HepG2 (cell line): ENCODE data around the gene KRT71. TPM values are rescaled to one million over a fixed set of nuclear protein-coding genes. Genes with fewer than 3 reads are reported as not detected.

Source experiments
- ATAC-seq: fragments of 200-7000 bp; cut with Tn5 transposase; 3 replicates; pipeline ENCODE4 v1.9.1; 2020; ENCODE audit warnings: mild to moderate bottlenecking, moderate library complexity
- BruUV-seq: library from RNA; stranded (reverse); fragments of 400-500 nt; replicated peaks from 2 replicates; lab custom pipeline; 2021; lab: Mats Ljungman, UMichigan
- CTCF ChIA-PET: fragments of 300-600 bp; formaldehyde crosslinking; extraction: SDS; loops from one replicate; lab custom pipeline; 2021; ENCODE audit warnings: low total read pairs, inconsistent platforms, low intra/inter-chr PET ratio; lab: Yijun Ruan, JAX
- POLR2A ChIA-PET: fragments of 350-600 bp; sonication (Branson Sonifier 250); formaldehyde crosslinking; loops from one replicate; lab custom pipeline; 2020; ENCODE audit warnings: antibody characterized with exemption, inconsistent platforms; lab: Yijun Ruan, JAX
- DNase-seq: peaks from one replicate; pipeline ENCODE4 v3.0.0-alpha.2; 2015; ENCODE audit warnings: low spot score
- FAIRE-seq: peaks from 3 replicates; lab custom pipeline; 2011; peaks lifted over from hg19 to GRCh38; lab: Jason Lieb, UNC
- H2AFZ ChIP-seq: one replicate; pipeline ENCODE4 v1.6.1; 2011; ENCODE audit warnings: low read length, inconsistent platforms
- H3K27ac ChIP-seq: fragments of 300-600 bp; 3 replicates; pipeline ENCODE4 v1.8.0; 2011; ENCODE audit warnings: mixed run types, mild to moderate bottlenecking, mixed read lengths, low read length, inconsistent platforms; ENCODE audit not compliant: insufficient read depth; ENCODE audit errors: extremely low read length
- H3K27me3 ChIP-seq, 2 experiments: fragments of 200-600 bp in 1 of 2; 2 replicates in 1 of 2; 3 replicates in 1 of 2; pipeline versions ENCODE4 v1.6.0 to v1.8.0; 2011; ENCODE audit warnings: low read length in 2 of 2, mild to moderate bottlenecking in 2 of 2, moderate library complexity in 2 of 2, inconsistent platforms in 1 of 2; ENCODE audit not compliant: insufficient read depth in 2 of 2, control insufficient read depth in 1 of 2
- H3K36me3 ChIP-seq, 2 experiments: fragments of 200-600 bp in 1 of 2; replicated peaks in 1 of 2; 2 replicates in 1 of 2; 3 replicates in 1 of 2; pipeline versions ENCODE4 v1.5.1 to v1.8.0; 2011; ENCODE audit warnings: low read length in 2 of 2, inconsistent platforms in 1 of 2; ENCODE audit not compliant: insufficient read depth in 2 of 2, control insufficient read depth in 1 of 2
- H3K4me1 ChIP-seq: 2 replicates; pipeline ENCODE4 v1.5.1; 2012; ENCODE audit warnings: low read length, inconsistent platforms; ENCODE audit not compliant: insufficient read depth
- H3K4me2 ChIP-seq: 2 replicates; pipeline ENCODE4 v1.6.0; 2011; ENCODE audit warnings: low read depth, low read length, inconsistent platforms
- H3K4me3 ChIP-seq, 3 experiments: fragments of 200-600 bp in 1 of 3; sonication (generic), shearing (Covaris generic) in 1 of 3; replicated peaks in 1 of 3; 2 replicates each; pipeline ENCODE4 v1.5.1; 2011 to 2016; ENCODE audit warnings: low read length in 3 of 3, inconsistent platforms in 2 of 3, low read depth in 2 of 3, mild to moderate bottlenecking in 2 of 3, control low read depth in 1 of 3, mixed read lengths in 1 of 3; ENCODE audit not compliant: insufficient read depth in 1 of 3
- H3K79me2 ChIP-seq: one replicate; pipeline ENCODE4 v1.6.1; 2011; ENCODE audit warnings: low read length, inconsistent platforms; ENCODE audit not compliant: insufficient read depth
- H3K9ac ChIP-seq: 2 replicates; pipeline ENCODE4 v1.6.0; 2011; ENCODE audit warnings: mild to moderate bottlenecking, low read depth, low read length, inconsistent platforms; ENCODE audit not compliant: insufficient read depth
- H3K9me3 ChIP-seq: 2 replicates; pipeline ENCODE4 v1.5.1; 2012; ENCODE audit warnings: mild to moderate bottlenecking, low read length
- H4K20me1 ChIP-seq: 2 replicates; pipeline ENCODE4 v1.6.0; 2011; ENCODE audit warnings: inconsistent platforms, mild to moderate bottlenecking, low read length, moderate library complexity; ENCODE audit not compliant: insufficient read depth
- AHDC1 ChIP-seq: sonication (generic); formaldehyde crosslinking; IDR thresholded peaks from 2 replicates; pipeline ENCODE4 v1.5.1; 2020; ENCODE audit warnings: mild to moderate bottlenecking, missing genetic modification reagents, borderline replicate concordance
- CERS6 ChIP-seq: sonication (generic); formaldehyde crosslinking; IDR thresholded peaks from 2 replicates; pipeline ENCODE4 v1.5.0; 2020; ENCODE audit warnings: missing genetic modification reagents
- FOXA1 ChIP-seq, 2 experiments: fragments of 450-650 bp in 1 of 2; sonication (generic) in 1 of 2; formaldehyde crosslinking in 1 of 2; IDR thresholded peaks; 2 replicates each; pipeline versions ENCODE4 v1.4.0 to v1.6.1; 2016 to 2020; ENCODE audit warnings: missing genetic modification reagents in 1 of 2
- FOXO1 ChIP-seq: sonication (generic); formaldehyde crosslinking; IDR thresholded peaks from 2 replicates; pipeline ENCODE4 v1.4.0; 2020; ENCODE audit warnings: missing genetic modification reagents
- MNT ChIP-seq: fragments of 450-650 bp; IDR thresholded peaks from 2 replicates; pipeline ENCODE4 v1.6.1; 2016
- REST ChIP-seq, 2 experiments: IDR thresholded peaks; 2 replicates each; pipeline ENCODE4 v1.6.1; 2011 to 2012; ENCODE audit warnings: low read length in 2 of 2, borderline replicate concordance in 1 of 2, low read depth in 1 of 2, mild to moderate bottlenecking in 1 of 2, moderate library complexity in 1 of 2
- TOPORS ChIP-seq: sonication (generic); formaldehyde crosslinking; IDR thresholded peaks from 2 replicates; pipeline ENCODE4 v1.8.0; 2023; ENCODE audit warnings: mild to moderate bottlenecking, missing genetic modification reagents
- ZBTB7A ChIP-seq: sonication (generic); formaldehyde crosslinking; IDR thresholded peaks from 2 replicates; pipeline ENCODE4 v1.8.0; 2022; ENCODE audit warnings: mild to moderate bottlenecking, missing genetic modification reagents
- ZGPAT ChIP-seq: IDR thresholded peaks from 2 replicates; pipeline ENCODE4 v1.6.1; 2016; ENCODE audit warnings: mild to moderate bottlenecking
- ZNF350 ChIP-seq: sonication (generic); formaldehyde crosslinking; IDR thresholded peaks from 2 replicates; pipeline ENCODE4 v1.4.0; 2020; ENCODE audit warnings: mild to moderate bottlenecking, low read depth, missing genetic modification reagents, borderline replicate concordance
- ZNF556 ChIP-seq: sonication (generic); formaldehyde crosslinking; IDR thresholded peaks from 2 replicates; pipeline ENCODE4 v1.4.0; 2020; ENCODE audit warnings: mild to moderate bottlenecking, missing genetic modification reagents, borderline replicate concordance
- WGBS: methylation state at CpG from one replicate; pipeline ENCODE4 v1.1.6; 2017; ENCODE audit warnings: low lambda C conversion rate; 5-methylcytosine and 5-hydroxymethylcytosine counted together
- in situ Hi-C: cut with HindIII; loops from 2 replicates; pipeline ENCODE4 v1.10.0; 2017; ENCODE audit warnings: low pct_unique_long_range_greater_than_20kb; ENCODE audit not compliant: extremely low pct_ligation_motif_present
- intact Hi-C: fragments of 100-400 bp; cut with micrococcal nuclease; formaldehyde crosslinking; loops from one replicate; pipeline ENCODE4 v1.10.0; 2022; ENCODE audit not compliant: unreplicated experiment
- polyA plus RNA-seq, 8 experiments: library from polyadenylated mRNA; depleted of rRNA in 3 of 8; stranded (reverse) in 7 of 8; unstranded in 1 of 8; fragments of >200 nt; fragmentation: Illumina TruSeq in 4 of 8; extraction: Trizol in 4 of 8; gene quantifications; 2 replicates each; pipeline versions ENCODE4 v1.2.1 to v1.2.3, GENCODE V29; 2011 to 2016; ENCODE audit warnings: low read depth in 4 of 8, missing spikeins in 1 of 8, mixed read lengths in 1 of 8; ENCODE audit not compliant: insufficient read depth in 1 of 8
- total RNA-seq, 5 experiments: library from RNA; depleted of rRNA; stranded (reverse); fragments of >200 nt; fragmentation: Illumina TruSeq; extraction: Trizol; gene quantifications; 2 replicates each; pipeline ENCODE4 v1.2.3, GENCODE V29; 2016; ENCODE audit warnings: low read depth in 1 of 5

Gene KRT71
- total and polyA plus RNA-seq, 2 of the 13 experiments (the other 11 are each of a cell fraction or from before 2014, with no cell fraction given): not detected

- H3K9me3 ChIP-seq: no peaks in the 10 kb centered on the region
- BruUV-seq: no TSS peak
- H3K27me3 ChIP-seq: peaks cover 2 to 68% of the 10 kb centered on the region in 2 experiments; a peak in 2 of 5 replicates
- intact Hi-C loops: no loop called here
- H3K4me3 ChIP-seq: no peak overlapping the region
- no peaks in the 10 kb centered on the region for H3K79me2 ChIP-seq
- H4K20me1 ChIP-seq: no peaks in the 10 kb centered on the region
- H3K4me2 ChIP-seq: no peak overlapping the region
- no peak overlapping the region for H2AFZ ChIP-seq
- no peaks in the 10 kb centered on the region for H3K4me1 ChIP-seq
- no peaks in the 10 kb centered on the region for H3K36me3 ChIP-seq
- WGBS: 17% methylated on average over 8 of the region's 8 CpGs
- no peak for ATAC-seq
- no peak overlapping the region for H3K9ac ChIP-seq
- ChIA-PET POLR2A (no interaction called here), CTCF (no interaction called here)
- no peak overlapping the region for H3K27ac ChIP-seq
- DNase-seq: no peak
- in situ Hi-C loops: no loop called here
- no peak for FAIRE-seq
- TF ChIP-seq CERS6 (CRISPR knock-in tag) (no peak), ZGPAT (CRISPR knock-in tag) (no peak), FOXA1 (IDR thresholded peaks at IDR 0.05) (no peak), FOXA1 (CRISPR knock-in tag; IDR thresholded peaks at IDR 0.05) (no peak), ZNF556 (CRISPR knock-in tag) (no peak), MNT (no peak), ZNF350 (CRISPR knock-in tag) (no peak), ZBTB7A (no peak), REST (IDR thresholded peaks at IDR 0.05; ENCODE audit: borderline replicate concordance in 1 of 2, low read depth in 1 of 2, low read length in 2 of 2) (no peak), AHDC1 (no peak), FOXO1 (CRISPR knock-in tag) (no peak), TOPORS (CRISPR knock-in tag) (no peak)
Observed at GRCh38 chr12:52577316-52577715, 24.4 kb upstream of the KRT71 start.
